GM12873 (cell line): ENCODE measurements around the gene FGR.

Source experiments
- CTCF ChIP-seq: IDR thresholded peaks from 2 replicates; pipeline ENCODE4 v1.5.1; 2012; ENCODE audit warnings: low read depth, mild to moderate bottlenecking, moderate library complexity, low read length, control low read depth; ENCODE audit not compliant: insufficient read depth; ENCODE audit errors: missing control alignments

FGR gene

GRCh38 chr1:27569506-27570291, 65.3 kb downstream of the FGR start:
- no peak for TF ChIP-seq CTCF

- no peak for TF ChIP-seq CTCF
Measured at GRCh38 chr1:27569088-27569460, 65.9 kb downstream of the FGR start.

- TF ChIP-seq CTCF, result peak; percentile 66
Measured at GRCh38 chr1:27568300-27569087, 66.5 kb downstream of the FGR start.

- no peak for TF ChIP-seq CTCF
Measured at GRCh38 chr1:27567971-27568299, 67.0 kb downstream of the FGR start.

- TF ChIP-seq CTCF, result no peak
Measured at GRCh38 chr1:27567146-27567526, 67.8 kb downstream of the FGR start.

GRCh38 chr1:27566462-27567145, 68.4 kb downstream of the FGR start:
- TF ChIP-seq CTCF, result no peak
